ENCODE measurements around the gene POTEF.
"Not testable (repeated sequence)": the region's sequence is repeated elsewhere in the genome, so short reads cannot be mapped to it uniquely, and the experiment has no call there.

GRCh38 chr2:130169163-130169562 is 40.1 kb upstream of the POTEF start:
- TF ChIP-seq, protein P1, sequence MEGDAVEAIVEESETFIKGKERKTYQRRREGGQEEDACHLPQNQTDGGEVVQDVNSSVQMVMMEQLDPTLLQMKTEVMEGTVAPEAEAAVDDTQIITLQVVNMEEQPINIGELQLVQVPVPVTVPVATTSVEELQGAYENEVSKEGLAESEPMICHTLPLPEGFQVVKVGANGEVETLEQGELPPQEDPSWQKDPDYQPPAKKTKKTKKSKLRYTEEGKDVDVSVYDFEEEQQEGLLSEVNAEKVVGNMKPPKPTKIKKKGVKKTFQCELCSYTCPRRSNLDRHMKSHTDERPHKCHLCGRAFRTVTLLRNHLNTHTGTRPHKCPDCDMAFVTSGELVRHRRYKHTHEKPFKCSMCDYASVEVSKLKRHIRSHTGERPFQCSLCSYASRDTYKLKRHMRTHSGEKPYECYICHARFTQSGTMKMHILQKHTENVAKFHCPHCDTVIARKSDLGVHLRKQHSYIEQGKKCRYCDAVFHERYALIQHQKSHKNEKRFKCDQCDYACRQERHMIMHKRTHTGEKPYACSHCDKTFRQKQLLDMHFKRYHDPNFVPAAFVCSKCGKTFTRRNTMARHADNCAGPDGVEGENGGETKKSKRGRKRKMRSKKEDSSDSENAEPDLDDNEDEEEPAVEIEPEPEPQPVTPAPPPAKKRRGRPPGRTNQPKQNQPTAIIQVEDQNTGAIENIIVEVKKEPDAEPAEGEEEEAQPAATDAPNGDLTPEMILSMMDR (IDR thresholded peaks at IDR 0.05): not testable (repeated sequence)
- not testable (repeated sequence) for TF ChIP-seq POLR2A, EP300 (IDR thresholded peaks at IDR 0.05)
